ENCODE results near the gene TGM3.

DNA sequence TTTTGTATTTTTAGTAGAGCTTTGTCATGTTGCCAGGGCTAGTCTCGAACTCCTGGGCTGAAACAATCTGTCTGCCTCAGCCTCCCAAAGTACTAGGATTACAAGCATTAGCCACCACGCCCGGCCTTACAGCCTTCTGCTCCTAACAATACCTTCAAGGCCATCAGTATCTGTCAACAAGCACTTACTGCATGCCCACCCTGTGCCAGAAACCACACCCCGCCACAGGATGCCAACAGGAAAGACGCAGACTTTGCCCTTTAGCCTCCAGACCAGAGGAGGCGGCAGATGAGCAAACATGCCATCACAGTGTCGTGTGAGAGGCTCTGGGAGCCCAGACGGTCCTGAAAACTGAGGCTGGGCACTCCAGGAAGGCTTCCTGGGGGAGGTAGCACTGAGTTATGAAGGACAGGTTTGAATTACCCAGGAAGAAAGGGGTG lies 34.7 kb upstream of the TGM3 start:
- TF ChIP-seq SMC3 (IDR thresholded peaks at IDR 0.05; ENCODE audit: low read depth, low read length) (no peak), RFX5 (IDR thresholded peaks at IDR 0.05; ENCODE audit: low read depth, low read length) (no peak), POLR2A (IDR thresholded peaks at IDR 0.05; ENCODE audit: low read depth, low read length) (no peak), RCOR1 (IDR thresholded peaks at IDR 0.05; ENCODE audit: insufficient replicate concordance, low read length) (no peak), RAD21 (IDR thresholded peaks at IDR 0.05; ENCODE audit: low read length) (no peak), MAFK (IDR thresholded peaks at IDR 0.05; ENCODE audit: low read depth, low read length) (no peak)
- TF ChIP-seq, protein P1, sequence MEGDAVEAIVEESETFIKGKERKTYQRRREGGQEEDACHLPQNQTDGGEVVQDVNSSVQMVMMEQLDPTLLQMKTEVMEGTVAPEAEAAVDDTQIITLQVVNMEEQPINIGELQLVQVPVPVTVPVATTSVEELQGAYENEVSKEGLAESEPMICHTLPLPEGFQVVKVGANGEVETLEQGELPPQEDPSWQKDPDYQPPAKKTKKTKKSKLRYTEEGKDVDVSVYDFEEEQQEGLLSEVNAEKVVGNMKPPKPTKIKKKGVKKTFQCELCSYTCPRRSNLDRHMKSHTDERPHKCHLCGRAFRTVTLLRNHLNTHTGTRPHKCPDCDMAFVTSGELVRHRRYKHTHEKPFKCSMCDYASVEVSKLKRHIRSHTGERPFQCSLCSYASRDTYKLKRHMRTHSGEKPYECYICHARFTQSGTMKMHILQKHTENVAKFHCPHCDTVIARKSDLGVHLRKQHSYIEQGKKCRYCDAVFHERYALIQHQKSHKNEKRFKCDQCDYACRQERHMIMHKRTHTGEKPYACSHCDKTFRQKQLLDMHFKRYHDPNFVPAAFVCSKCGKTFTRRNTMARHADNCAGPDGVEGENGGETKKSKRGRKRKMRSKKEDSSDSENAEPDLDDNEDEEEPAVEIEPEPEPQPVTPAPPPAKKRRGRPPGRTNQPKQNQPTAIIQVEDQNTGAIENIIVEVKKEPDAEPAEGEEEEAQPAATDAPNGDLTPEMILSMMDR (conservative IDR thresholded peaks at IDR 0.05; ENCODE audit: low read depth, low read length), result no peak
